Measurements from ENCODE around the gene ANKRD35. TPM values are rescaled to one million over a fixed set of nuclear protein-coding genes. Genes with fewer than 3 reads are reported as not detected.
A peak's percentile ranks its signal among the peaks of the same experiment; 100 is the strongest.

Gene ANKRD35
- total and polyA plus RNA-seq, 9 of the 15 experiments (the other 6 are each of a cell fraction or from before 2014, with no cell fraction given), result 0.07 to 0.14 (median 0.07) TPM; not detected in 5

DNA sequence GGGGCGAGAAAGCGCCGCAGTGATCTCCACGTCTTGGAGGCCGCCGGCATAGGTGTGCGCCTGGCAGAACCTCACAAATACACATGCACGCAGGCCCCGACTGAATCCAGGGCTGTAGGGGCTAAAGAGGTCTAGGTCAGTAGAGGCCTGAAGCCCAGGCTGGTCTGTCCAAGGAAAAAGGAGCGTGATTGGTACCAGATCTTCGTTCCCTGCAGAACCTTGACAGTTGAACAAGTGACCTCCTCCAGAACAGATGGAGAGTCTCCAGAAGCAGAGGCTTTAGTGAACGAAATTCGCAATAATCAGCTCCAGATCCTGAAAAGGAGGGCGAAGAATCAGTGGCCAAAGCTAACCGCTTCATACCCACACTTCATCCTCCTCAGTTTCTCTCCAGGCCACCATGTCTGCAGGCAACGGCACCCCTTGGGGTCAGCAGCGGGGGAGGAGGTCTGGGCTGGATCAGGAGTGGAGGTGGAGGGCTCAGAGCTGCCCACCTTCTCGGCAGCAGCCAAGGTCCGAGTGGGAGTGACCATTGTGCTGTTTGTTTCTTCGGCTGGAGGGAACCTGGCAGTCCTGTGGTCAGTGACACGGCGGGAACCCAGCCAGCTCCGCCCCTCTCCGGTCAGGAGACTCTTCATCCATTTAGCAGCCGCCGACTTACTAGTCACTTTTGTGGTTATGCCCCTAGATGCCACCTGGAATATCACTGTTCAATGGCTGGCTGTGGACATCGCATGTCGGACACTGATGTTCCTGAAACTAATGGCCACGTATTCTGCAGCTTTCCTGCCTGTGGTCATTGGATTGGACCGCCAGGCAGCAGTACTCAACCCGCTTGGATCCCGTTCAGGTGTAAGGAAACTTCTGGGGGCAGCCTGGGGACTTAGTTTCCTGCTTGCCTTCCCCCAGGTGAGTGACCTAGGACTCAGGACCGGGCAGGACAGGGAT, 33.6 kb upstream of the ANKRD35 start (continued):
- TF ChIP-seq PURB (CRISPR knock-in tag; IDR thresholded peaks at IDR 0.05; ENCODE audit: low read depth), result no peak
- TF ChIP-seq HNRNPUL1 (IDR thresholded peaks at IDR 0.05; ENCODE audit: low read length), result no peak
- TF ChIP-seq, protein P1, sequence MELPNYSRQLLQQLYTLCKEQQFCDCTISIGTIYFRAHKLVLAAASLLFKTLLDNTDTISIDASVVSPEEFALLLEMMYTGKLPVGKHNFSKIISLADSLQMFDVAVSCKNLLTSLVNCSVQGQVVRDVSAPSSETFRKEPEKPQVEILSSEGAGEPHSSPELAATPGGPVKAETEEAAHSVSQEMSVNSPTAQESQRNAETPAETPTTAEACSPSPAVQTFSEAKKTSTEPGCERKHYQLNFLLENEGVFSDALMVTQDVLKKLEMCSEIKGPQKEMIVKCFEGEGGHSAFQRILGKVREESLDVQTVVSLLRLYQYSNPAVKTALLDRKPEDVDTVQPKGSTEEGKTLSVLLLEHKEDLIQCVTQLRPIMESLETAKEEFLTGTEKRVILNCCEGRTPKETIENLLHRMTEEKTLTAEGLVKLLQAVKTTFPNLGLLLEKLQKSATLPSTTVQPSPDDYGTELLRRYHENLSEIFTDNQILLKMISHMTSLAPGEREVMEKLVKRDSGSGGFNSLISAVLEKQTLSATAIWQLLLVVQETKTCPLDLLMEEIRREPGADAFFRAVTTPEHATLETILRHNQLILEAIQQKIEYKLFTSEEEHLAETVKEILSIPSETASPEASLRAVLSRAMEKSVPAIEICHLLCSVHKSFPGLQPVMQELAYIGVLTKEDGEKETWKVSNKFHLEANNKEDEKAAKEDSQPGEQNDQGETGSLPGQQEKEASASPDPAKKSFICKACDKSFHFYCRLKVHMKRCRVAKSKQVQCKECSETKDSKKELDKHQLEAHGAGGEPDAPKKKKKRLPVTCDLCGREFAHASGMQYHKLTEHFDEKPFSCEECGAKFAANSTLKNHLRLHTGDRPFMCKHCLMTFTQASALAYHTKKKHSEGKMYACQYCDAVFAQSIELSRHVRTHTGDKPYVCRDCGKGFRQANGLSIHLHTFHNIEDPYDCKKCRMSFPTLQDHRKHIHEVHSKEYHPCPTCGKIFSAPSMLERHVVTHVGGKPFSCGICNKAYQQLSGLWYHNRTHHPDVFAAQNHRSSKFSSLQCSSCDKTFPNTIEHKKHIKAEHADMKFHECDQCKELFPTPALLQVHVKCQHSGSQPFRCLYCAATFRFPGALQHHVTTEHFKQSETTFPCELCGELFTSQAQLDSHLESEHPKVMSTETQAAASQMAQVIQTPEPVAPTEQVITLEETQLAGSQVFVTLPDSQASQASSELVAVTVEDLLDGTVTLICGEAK (IDR thresholded peaks at IDR 0.05), result no peak
- TF ChIP-seq, protein P1 (CRISPR knock-in tag; IDR thresholded peaks at IDR 0.05), result no peak
- 0 out of 4 replicates have a peak, but pooled peaks of 1 of the 2 experiments have one; percentile 7 for TF ChIP-seq RCOR1 (IDR thresholded peaks at IDR 0.05; ENCODE audit: borderline replicate concordance in 1 of 2, low read depth in 2 of 2, low read length in 2 of 2)
- TF ChIP-seq, protein P2, sequence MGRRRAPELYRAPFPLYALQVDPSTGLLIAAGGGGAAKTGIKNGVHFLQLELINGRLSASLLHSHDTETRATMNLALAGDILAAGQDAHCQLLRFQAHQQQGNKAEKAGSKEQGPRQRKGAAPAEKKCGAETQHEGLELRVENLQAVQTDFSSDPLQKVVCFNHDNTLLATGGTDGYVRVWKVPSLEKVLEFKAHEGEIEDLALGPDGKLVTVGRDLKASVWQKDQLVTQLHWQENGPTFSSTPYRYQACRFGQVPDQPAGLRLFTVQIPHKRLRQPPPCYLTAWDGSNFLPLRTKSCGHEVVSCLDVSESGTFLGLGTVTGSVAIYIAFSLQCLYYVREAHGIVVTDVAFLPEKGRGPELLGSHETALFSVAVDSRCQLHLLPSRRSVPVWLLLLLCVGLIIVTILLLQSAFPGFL (CRISPR knock-in tag; IDR thresholded peaks at IDR 0.05), result peak; percentile 86; the same call in 1 of the 2 replicates
- TF ChIP-seq RAD51 (IDR thresholded peaks at IDR 0.05; ENCODE audit: borderline replicate concordance, low read depth), result no peak
- TF ChIP-seq, protein P3, sequence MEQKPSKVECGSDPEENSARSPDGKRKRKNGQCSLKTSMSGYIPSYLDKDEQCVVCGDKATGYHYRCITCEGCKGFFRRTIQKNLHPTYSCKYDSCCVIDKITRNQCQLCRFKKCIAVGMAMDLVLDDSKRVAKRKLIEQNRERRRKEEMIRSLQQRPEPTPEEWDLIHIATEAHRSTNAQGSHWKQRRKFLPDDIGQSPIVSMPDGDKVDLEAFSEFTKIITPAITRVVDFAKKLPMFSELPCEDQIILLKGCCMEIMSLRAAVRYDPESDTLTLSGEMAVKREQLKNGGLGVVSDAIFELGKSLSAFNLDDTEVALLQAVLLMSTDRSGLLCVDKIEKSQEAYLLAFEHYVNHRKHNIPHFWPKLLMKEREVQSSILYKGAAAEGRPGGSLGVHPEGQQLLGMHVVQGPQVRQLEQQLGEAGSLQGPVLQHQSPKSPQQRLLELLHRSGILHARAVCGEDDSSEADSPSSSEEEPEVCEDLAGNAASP (IDR thresholded peaks at IDR 0.05), result no peak
- TF ChIP-seq MXI1 (IDR thresholded peaks at IDR 0.05; ENCODE audit: low read depth, low read length), result no peak
- TF ChIP-seq, protein P4, sequence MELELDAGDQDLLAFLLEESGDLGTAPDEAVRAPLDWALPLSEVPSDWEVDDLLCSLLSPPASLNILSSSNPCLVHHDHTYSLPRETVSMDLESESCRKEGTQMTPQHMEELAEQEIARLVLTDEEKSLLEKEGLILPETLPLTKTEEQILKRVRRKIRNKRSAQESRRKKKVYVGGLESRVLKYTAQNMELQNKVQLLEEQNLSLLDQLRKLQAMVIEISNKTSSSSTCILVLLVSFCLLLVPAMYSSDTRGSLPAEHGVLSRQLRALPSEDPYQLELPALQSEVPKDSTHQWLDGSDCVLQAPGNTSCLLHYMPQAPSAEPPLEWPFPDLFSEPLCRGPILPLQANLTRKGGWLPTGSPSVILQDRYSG (tag; conservative IDR thresholded peaks at IDR 0.05; ENCODE audit: low read depth), result no peak
- no peak for TF ChIP-seq KLF6 (CRISPR knock-in tag; IDR thresholded peaks at IDR 0.05; ENCODE audit: borderline replicate concordance)
- 0 out of 2 replicates have a peak, but pooled peaks have one; percentile 36 for TF ChIP-seq BHLHE40 (IDR thresholded peaks at IDR 0.05; ENCODE audit: low read length)
- 0 out of 2 replicates have a peak, but pooled peaks have one; percentile 19 for TF ChIP-seq SUPT5H (IDR thresholded peaks at IDR 0.05)
